IPS DF 19.7 (cell line): ENCODE measurements around the gene DUSP16.
A peak's percentile ranks its signal among the peaks of the same experiment; 100 is the strongest.
"Not testable (repeated sequence)": the region's sequence is repeated elsewhere in the genome, so short reads cannot be mapped to it uniquely, and the experiment has no call there.

Source experiments
- DNase-seq: peaks from one replicate; pipeline ENCODE4 v3.0.0-alpha.2; 2013; ENCODE audit warnings: low read depth, low spot score

Gene DUSP16

GRCh38 chr12:12562585-12563261 lies at the start of gene DUSP16:
Gene DUSP16 (minus strand): TSS chr12:12562863. CDS start chr12:12521098, 41,765 bp downstream.
- peak; percentile 75 for DNase-seq

- DNase-seq: no peak
Measured at GRCh38 chr12:12612358-12612757, 49.7 kb upstream of the DUSP16 start.

GRCh38 chr12:12611512-12612306 lies 49.0 kb upstream of the DUSP16 start, which contains the start of gene CREBL2:
Gene CREBL2 (plus strand): TSS chr12:12611876. CDS start chr12:12612173, 297 bp downstream.
- DNase-seq: peak; percentile 91

- no peak for DNase-seq
Measured at GRCh38 chr12:12610711-12611110, 48.0 kb upstream of the DUSP16 start.

- no peak for DNase-seq
Measured at GRCh38 chr12:12609692-12610091, 47.0 kb upstream of the DUSP16 start.

- no peak for DNase-seq
Measured at GRCh38 chr12:12608557-12608957, 45.9 kb upstream of the DUSP16 start.

GRCh38 chr12:12606781-12607589 lies 44.3 kb upstream of the DUSP16 start:
- no peak for DNase-seq

GRCh38 chr12:12604740-12605139 lies 42.1 kb upstream of the DUSP16 start:
- DNase-seq: no peak

GRCh38 chr12:12600659-12601058 lies 38.0 kb upstream of the DUSP16 start:
- no peak for DNase-seq

GRCh38 chr12:12599750-12600643 lies 37.3 kb upstream of the DUSP16 start:
- no peak for DNase-seq

- DNase-seq: no peak
Measured at GRCh38 chr12:12598864-12599263, 36.2 kb upstream of the DUSP16 start.

- DNase-seq: not testable (repeated sequence)
Measured at GRCh38 chr12:12596598-12596997, 33.9 kb upstream of the DUSP16 start.

- DNase-seq: not testable (repeated sequence)
Measured at GRCh38 chr12:12595929-12596328, 33.3 kb upstream of the DUSP16 start.

- no peak for DNase-seq
Measured at GRCh38 chr12:12592930-12593329, 30.3 kb upstream of the DUSP16 start.

GRCh38 chr12:12590961-12591360 lies 28.3 kb upstream of the DUSP16 start:
- no peak for DNase-seq

GRCh38 chr12:12588436-12588835 lies 25.8 kb upstream of the DUSP16 start:
- not testable (repeated sequence) for DNase-seq

- no peak for DNase-seq
Measured at GRCh38 chr12:12587878-12588277, 25.2 kb upstream of the DUSP16 start.

GRCh38 chr12:12586879-12587675 lies 24.4 kb upstream of the DUSP16 start:
- DNase-seq: no peak

- no peak for DNase-seq
Measured at GRCh38 chr12:12585115-12585863, 22.6 kb upstream of the DUSP16 start.
